Measurements from ENCODE around the gene SIGLEC1.

The SIGLEC1 gene

GRCh38 chr20:3712279-3712873 lies at the start of gene SIGLEC1:
SIGLEC1 (minus strand) TSS chr20:3712600; CDS start chr20:3707128, 5,472 bp downstream.
- no peak for TF ChIP-seq CTCF (IDR thresholded peaks at IDR 0.05; ENCODE audit: control insufficient read depth, insufficient read depth, low read depth, low read length, missing control alignments)
- DNase-seq (ENCODE audit: low read depth): no peak

GRCh38 chr20:3760655-3761348 lies 48.4 kb upstream of the SIGLEC1 start:
- no peak overlapping the region for H3K4me3 ChIP-seq (ENCODE audit: control insufficient read depth, low read depth, low read length)
- no peak for DNase-seq (ENCODE audit: low read depth)
- no peak for TF ChIP-seq CTCF (IDR thresholded peaks at IDR 0.05; ENCODE audit: control insufficient read depth, insufficient read depth, low read depth, low read length, missing control alignments)

More at GRCh38 chr20:3712279-3712873, at the start of gene SIGLEC1:
- H3K4me3 ChIP-seq (ENCODE audit: control insufficient read depth, low read depth, low read length): no peak within 1 kb of the TSS

- no peak for DNase-seq (ENCODE audit: low read depth)
- no peak overlapping the region for H3K4me3 ChIP-seq (ENCODE audit: control insufficient read depth, low read depth, low read length)
- no peak for TF ChIP-seq CTCF (IDR thresholded peaks at IDR 0.05; ENCODE audit: control insufficient read depth, insufficient read depth, low read depth, low read length, missing control alignments)
Observed at GRCh38 chr20:3759884-3760283, 47.5 kb upstream of the SIGLEC1 start.

GRCh38 chr20:3759316-3759823 lies 47.0 kb upstream of the SIGLEC1 start:
- DNase-seq (ENCODE audit: low read depth): no peak
- no peak overlapping the region for H3K4me3 ChIP-seq (ENCODE audit: control insufficient read depth, low read depth, low read length)
- TF ChIP-seq CTCF (IDR thresholded peaks at IDR 0.05; ENCODE audit: control insufficient read depth, insufficient read depth, low read depth, low read length, missing control alignments): no peak

- no peak overlapping the region for H3K4me3 ChIP-seq (ENCODE audit: control insufficient read depth, low read depth, low read length)
- TF ChIP-seq CTCF (IDR thresholded peaks at IDR 0.05; ENCODE audit: control insufficient read depth, insufficient read depth, low read depth, low read length, missing control alignments): no peak
Observed at GRCh38 chr20:3758566-3758965, 46.2 kb upstream of the SIGLEC1 start.

GRCh38 chr20:3757268-3757667 lies 44.9 kb upstream of the SIGLEC1 start:
- TF ChIP-seq CTCF (IDR thresholded peaks at IDR 0.05; ENCODE audit: control insufficient read depth, insufficient read depth, low read depth, low read length, missing control alignments): no peak
- no peak for DNase-seq (ENCODE audit: low read depth)
- H3K4me3 ChIP-seq (ENCODE audit: control insufficient read depth, low read depth, low read length): no peak overlapping the region

More at GRCh38 chr20:3758566-3758965, 46.2 kb upstream of the SIGLEC1 start:
- no peak for DNase-seq (ENCODE audit: low read depth)

All from AG09309 (cell line).